K562 (cell line): ENCODE data around the gene RNF222. TPM values are rescaled to one million over a fixed set of nuclear protein-coding genes. Genes with fewer than 3 reads are reported as not detected.

Experiments used
- ATAC-seq: fragments of 200-7000 bp; cut with Tn5 transposase; 3 replicates; pipeline ENCODE4 v1.9.1; 2020; ENCODE audit warnings: moderate library complexity
- BruUV-seq: library from RNA; stranded (reverse); fragments of 400-500 nt; replicated peaks from 2 replicates; lab custom pipeline; 2021; lab: Mats Ljungman, UMichigan
- CTCF ChIA-PET: fragments of 300-600 bp; formaldehyde crosslinking; extraction: SDS; loops from one replicate; lab custom pipeline; 2021; ENCODE audit warnings: low intra/inter-chr PET ratio; lab: Yijun Ruan, JAX
- POLR2A ChIA-PET: fragments of 300-600, 350-650 bp; sonication (Branson Sonifier 250); formaldehyde crosslinking; extraction: SDS; loops from one replicate; lab custom pipeline; 2021; ENCODE audit warnings: antibody characterized with exemption, inconsistent platforms; lab: Yijun Ruan, JAX
- DNase-seq, 4 experiments: peaks; one replicate each; pipeline versions ENCODE4 v3.0.0 to v3.0.0-alpha.2; 2011 to 2018; ENCODE audit warnings: low spot score in 3 of 4, mixed read lengths in 3 of 4; ENCODE audit errors: extremely low read depth in 1 of 4
- FAIRE-seq: peaks from 2 replicates; lab custom pipeline; 2011; peaks lifted over from hg19 to GRCh38; lab: Jason Lieb, UNC
- H2AFZ ChIP-seq: 2 replicates; pipeline ENCODE4 v1.6.0; 2011; ENCODE audit warnings: low read depth, low read length, control low read depth, inconsistent platforms
- H3K27ac ChIP-seq: fragments of 200-600 bp; 3 replicates; pipeline ENCODE4 v1.8.0; 2011; ENCODE audit warnings: low read depth, mild to moderate bottlenecking, control low read depth, inconsistent platforms, low read length, moderate library complexity, mixed read lengths; ENCODE audit errors: extremely low read depth
- H3K27me3 ChIP-seq, 2 experiments: fragments of 300-600 bp in 1 of 2; 2 replicates in 1 of 2; 3 replicates in 1 of 2; pipeline versions ENCODE4 v1.6.0 to v1.8.0; 2011; ENCODE audit warnings: inconsistent platforms in 2 of 2, low read length in 2 of 2, mild to moderate bottlenecking in 1 of 2, mixed read lengths in 1 of 2, moderate library complexity in 1 of 2; ENCODE audit not compliant: control insufficient read depth in 2 of 2, insufficient read depth in 2 of 2
- H3K36me3 ChIP-seq: fragments of 300-600 bp; 3 replicates; pipeline ENCODE4 v1.8.0; 2011; ENCODE audit warnings: mild to moderate bottlenecking, low read length, inconsistent platforms; ENCODE audit not compliant: control insufficient read depth, insufficient read depth
- H3K4me1 ChIP-seq, 2 experiments: fragments of 200-600 bp in 1 of 2; replicated peaks in 1 of 2; 2 replicates in 1 of 2; 3 replicates in 1 of 2; pipeline versions ENCODE4 v1.5.1 to v1.8.0; 2011; ENCODE audit warnings: inconsistent platforms in 2 of 2, low read length in 2 of 2, mild to moderate bottlenecking in 1 of 2, mixed read lengths in 1 of 2, moderate library complexity in 1 of 2; ENCODE audit not compliant: control insufficient read depth in 2 of 2, insufficient read depth in 2 of 2
- H3K4me2 ChIP-seq: 2 replicates; pipeline ENCODE4 v1.6.1; 2011; ENCODE audit warnings: low read length, control low read depth, inconsistent platforms, mixed read lengths; ENCODE audit not compliant: insufficient read depth
- H3K4me3 ChIP-seq: fragments of 200-600 bp; sonication (generic), shearing (Covaris generic); 2 replicates; pipeline ENCODE4 v1.5.1; 2016; ENCODE audit warnings: control low read depth, inconsistent platforms
- H3K79me2 ChIP-seq: fragments of 200-600 bp; 3 replicates; pipeline ENCODE4 v1.8.0; 2011; ENCODE audit warnings: low read length, inconsistent platforms; ENCODE audit not compliant: control insufficient read depth, insufficient read depth
- H3K9ac ChIP-seq, 2 experiments: 2 replicates each; pipeline versions ENCODE4 v1.6.0 to v1.6.1; 2011; ENCODE audit warnings: low read depth in 2 of 2, low read length in 2 of 2, control low read depth in 1 of 2, inconsistent platforms in 1 of 2, mild to moderate bottlenecking in 1 of 2, mixed read lengths in 1 of 2; ENCODE audit not compliant: insufficient read depth in 1 of 2
- H3K9me1 ChIP-seq: one replicate; pipeline ENCODE4 v1.6.0; 2011; ENCODE audit warnings: inconsistent platforms, mild to moderate bottlenecking, low read length, moderate library complexity; ENCODE audit not compliant: control insufficient read depth, insufficient read depth
- H3K9me3 ChIP-seq: replicated peaks from 2 replicates; pipeline ENCODE4 v1.5.1; 2011; ENCODE audit warnings: low read depth, low read length, inconsistent platforms; ENCODE audit not compliant: control insufficient read depth, insufficient read depth
- H4K20me1 ChIP-seq: replicated peaks from 2 replicates; pipeline ENCODE4 v1.6.1; 2011; ENCODE audit warnings: low read length, inconsistent platforms, mixed read lengths; ENCODE audit not compliant: control insufficient read depth, insufficient read depth
- ARID3B ChIP-seq: fragments of 250-450 bp; sonication (Bioruptor Pico); IDR thresholded peaks from 2 replicates; pipeline ENCODE4 v1.4.0; 2020; ENCODE audit warnings: borderline replicate concordance
- ATF3 ChIP-seq, 2 experiments: fragments of 450-650 bp in 1 of 2; sonication (generic) in 1 of 2; formaldehyde crosslinking in 1 of 2; IDR thresholded peaks in 1 of 2; conservative IDR thresholded peaks in 1 of 2; 2 replicates each; pipeline versions ENCODE4 v1.6.1 to v1.8.1; 2016 to 2023; ENCODE audit warnings: mild to moderate bottlenecking in 2 of 2, moderate library complexity in 2 of 2, inconsistent platforms in 1 of 2, missing genetic modification reagents in 1 of 2
- ATF7 ChIP-seq: fragments of 450-650 bp; IDR thresholded peaks from 2 replicates; pipeline ENCODE4 v1.7.1; 2014; ENCODE audit warnings: mild to moderate bottlenecking, moderate library complexity
- BCOR ChIP-seq: fragments of 450-650 bp; IDR thresholded peaks from 2 replicates; pipeline ENCODE4 v1.6.1; 2016
- CTBP1 ChIP-seq: fragments of 450-650 bp; IDR thresholded peaks from 2 replicates; pipeline ENCODE4 v1.6.1; 2016; ENCODE audit warnings: borderline replicate concordance
- E2F4 ChIP-seq: sonication (generic); formaldehyde crosslinking; IDR thresholded peaks from 2 replicates; pipeline ENCODE4 v1.8.0; 2022; ENCODE audit warnings: mild to moderate bottlenecking, low read depth, missing genetic modification reagents
- ESRRA ChIP-seq: fragments of 450-650 bp; IDR thresholded peaks from 2 replicates; pipeline ENCODE4 v1.6.1; 2014; ENCODE audit warnings: low read depth, mild to moderate bottlenecking, moderate library complexity, borderline replicate concordance
- ETV1 ChIP-seq: fragments of 450-650 bp; conservative IDR thresholded peaks from 2 replicates; pipeline ENCODE4 v1.6.1; 2016; ENCODE audit warnings: missing genetic modification characterization, control low read depth, low read depth, missing compliant biosample characterization
- NFIC ChIP-seq: fragments of 450-650 bp; IDR thresholded peaks from 2 replicates; pipeline ENCODE4 v1.6.1; 2017; ENCODE audit warnings: mild to moderate bottlenecking, inconsistent platforms
- NFRKB ChIP-seq: fragments of 450-650 bp; IDR thresholded peaks from 2 replicates; pipeline ENCODE4 v1.6.1; 2016; ENCODE audit warnings: low read depth
- RAD21 ChIP-seq, 2 experiments: fragments of 250-450 bp in 1 of 2; fragments of 450-650 bp in 1 of 2; sonication (Bioruptor Pico) in 1 of 2; formaldehyde crosslinking in 1 of 2; IDR thresholded peaks in 1 of 2; conservative IDR thresholded peaks in 1 of 2; 2 replicates each; pipeline versions ENCODE4 v1.4.0 to v1.8.0; 2020 to 2022; ENCODE audit warnings: mild to moderate bottlenecking in 2 of 2, moderate library complexity in 1 of 2
- SUPT5H ChIP-seq: fragments of 450-650 bp; IDR thresholded peaks from 2 replicates; pipeline ENCODE4 v1.6.1; 2016
- WGBS: fragments of 100-300 bp; shearing (Covaris generic); methylation state at CpG from one replicate; pipeline ENCODE4 v1.1.6; 2016; ENCODE audit warnings: low coverage, mixed read lengths; ENCODE audit not compliant: insufficient coverage; ENCODE audit errors: missing lambda C conversion rate; 5-methylcytosine and 5-hydroxymethylcytosine counted together
- in situ Hi-C: fragments of 300-500 bp; cut with MboI; formaldehyde crosslinking; loops from 4 replicates; pipeline ENCODE4 v1.15.0; 2018; ENCODE audit warnings: inconsistent platforms, mixed read lengths
- intact Hi-C: fragments of 100-400 bp; cut with micrococcal nuclease; formaldehyde crosslinking; loops from 2 replicates; pipeline ENCODE4 v1.14.2; 2022
- polyA plus RNA-seq, 8 experiments: library from polyadenylated mRNA; depleted of rRNA in 4 of 8; stranded (reverse) in 5 of 8; unstranded in 3 of 8; fragments of >200 nt; fragmentation: Nextera tagmentation in 2 of 8; fragmentation: Illumina TruSeq in 1 of 8; extraction: Ambion mirVana in 2 of 8; extraction: Trizol in 1 of 8; gene quantifications; 2 replicates each; pipeline versions ENCODE4 v1.2.1 to v1.2.3, GENCODE V29; 2011 to 2014; ENCODE audit warnings: inconsistent platforms in 1 of 8, missing spikeins in 1 of 8
- total RNA-seq, 7 experiments: library from RNA; depleted of rRNA in 6 of 7; stranded (reverse); fragments of >200 nt in 6 of 7; fragmentation: Illumina TruSeq in 2 of 7; extraction: Trizol in 2 of 7; gene quantifications; 2 replicates each; pipeline versions ENCODE4 v1.2.1 to v1.2.3, GENCODE V29; 2011 to 2021; ENCODE audit warnings: low replicate concordance in 1 of 7

The RNF222 gene
- total and polyA plus RNA-seq, 9 of the 15 experiments (the other 6 are each of a cell fraction or from before 2014, with no cell fraction given) = not detected

- peak; percentile 61; the same call in 1 of the 2 replicates for TF ChIP-seq ESRRA
- peak; percentile 94 for TF ChIP-seq BCOR
Measured at GRCh38 chr17:8410883-8411238, 13.2 kb upstream of the RNF222 start (continued).

- WGBS = 12% methylated on average over 17 of the region's 19 CpGs
- FAIRE-seq = peak; percentile 98
- Histone ChIP-seq H3K9me1 (no peaks in the 10 kb centered on the region), H3K27me3 (no peaks in the 10 kb centered on the region), H3K36me3 (no peaks in the 10 kb centered on the region), H4K20me1 (no peaks in the 10 kb centered on the region), H3K27ac (no peak overlapping the region; the same call in 2 of the 3 replicates), H3K4me3 (no peak overlapping the region), H3K79me2 (no peaks in the 10 kb centered on the region), H2AFZ (peak overlapping the region; percentile 90), H3K4me2 (peak overlapping the region; percentile 70), H3K4me1 (peaks cover 13% of the 10 kb centered on the region in 2 experiments; a peak in 4 of 5 replicates), H3K9me3 (no peaks in the 10 kb centered on the region), H3K9ac (0 out of 4 replicates have a peak overlapping the region, but pooled peaks of 1 of the 2 experiments have one; percentile 30)
- ChIA-PET CTCF (interaction anchor here (0.6 to 0.8 kb wide), 2 partner anchors 80 to 376 kb away, joined by 3 to 4 read pairs; no protein-coding TSS in a partner anchor), POLR2A (interaction anchor here (0.6 to 1.0 kb wide), 4 partner anchors 10 to 229 kb away, joined by 3 to 5 read pairs (median 4); no protein-coding TSS in a partner anchor)
- ATAC-seq = peak; percentile 88
- BruUV-seq = no TSS peak
- in situ Hi-C loops (loop anchor here (10.0 kb wide), 1 partner anchor 345 kb away; the partner anchor contains the start of gene SPDYE4), intact Hi-C loops (loop anchor here (10.0 kb wide), 1 partner anchor 335 kb away; the partner anchor contains the start of gene CCDC42)
- peak; percentile 59 to 88 (median 63) for DNase-seq
- TF ChIP-seq ATF7 (peak; percentile 13; the same call in 1 of the 2 replicates), NFIC (no peak), RAD21 (CRISPR knock-in tag; conservative IDR thresholded peaks at IDR 0.05 in 1 of 2, IDR thresholded peaks at IDR 0.05 in 1 of 2) (peak; percentile 61 to 83), ATF3 (IDR thresholded peaks at IDR 0.05) (peak; percentile 77), ATF3 (CRISPR knock-in tag; conservative IDR thresholded peaks at IDR 0.05) (no peak), NFRKB (no peak), ARID3B (no peak), E2F4 (CRISPR knock-in tag) (no peak), SUPT5H (no peak), ETV1 (tag) (peak; percentile 44), CTBP1 (peak; percentile 45; the same call in 1 of the 2 replicates)
Measured at GRCh38 chr17:8409966-8410882, 12.6 kb upstream of the RNF222 start.
